ENCODE results near the gene NPC2.

Gene NPC2

DNA sequence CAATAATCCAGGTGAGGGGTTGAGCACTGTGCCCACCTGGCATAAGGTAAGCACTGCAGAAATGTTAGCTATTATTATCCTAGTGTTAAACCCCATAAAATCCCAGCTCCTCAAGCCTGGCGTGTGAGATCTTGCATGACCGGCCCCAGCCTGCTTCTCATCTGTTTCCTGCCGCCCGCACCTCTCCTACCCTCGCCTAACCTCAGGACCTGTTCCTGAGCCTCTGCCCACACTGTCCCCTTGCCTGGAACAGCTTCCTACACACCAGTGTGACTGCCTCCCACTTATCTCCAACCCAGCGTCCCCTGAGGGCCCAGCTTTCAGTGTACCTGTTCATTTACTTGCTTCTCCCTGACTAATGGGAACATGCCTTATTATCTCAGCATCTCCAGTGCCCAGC is 25.1 kb upstream of the NPC2 start:
- DNase-seq, result no peak

DNA sequence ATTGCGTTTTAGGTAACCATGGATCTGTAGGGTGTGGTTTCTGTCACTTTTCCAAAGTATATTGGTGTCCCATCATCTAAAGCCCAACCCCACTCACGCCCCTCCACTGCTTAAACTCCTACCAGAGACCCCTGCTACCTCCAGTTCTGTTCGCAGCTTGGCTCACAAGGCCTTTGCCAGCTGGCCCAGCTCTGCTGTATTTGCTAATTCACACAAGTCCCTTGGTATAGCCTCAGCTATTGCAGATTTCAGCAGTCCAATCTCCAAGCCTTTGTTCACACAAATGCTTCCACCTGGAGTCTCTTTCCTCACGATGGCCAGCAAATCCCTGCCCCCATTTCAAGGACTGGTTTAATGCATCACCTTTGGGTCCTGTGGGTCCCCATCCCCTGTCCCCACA is 24.6 kb upstream of the NPC2 start:
- no peak for DNase-seq

DNA sequence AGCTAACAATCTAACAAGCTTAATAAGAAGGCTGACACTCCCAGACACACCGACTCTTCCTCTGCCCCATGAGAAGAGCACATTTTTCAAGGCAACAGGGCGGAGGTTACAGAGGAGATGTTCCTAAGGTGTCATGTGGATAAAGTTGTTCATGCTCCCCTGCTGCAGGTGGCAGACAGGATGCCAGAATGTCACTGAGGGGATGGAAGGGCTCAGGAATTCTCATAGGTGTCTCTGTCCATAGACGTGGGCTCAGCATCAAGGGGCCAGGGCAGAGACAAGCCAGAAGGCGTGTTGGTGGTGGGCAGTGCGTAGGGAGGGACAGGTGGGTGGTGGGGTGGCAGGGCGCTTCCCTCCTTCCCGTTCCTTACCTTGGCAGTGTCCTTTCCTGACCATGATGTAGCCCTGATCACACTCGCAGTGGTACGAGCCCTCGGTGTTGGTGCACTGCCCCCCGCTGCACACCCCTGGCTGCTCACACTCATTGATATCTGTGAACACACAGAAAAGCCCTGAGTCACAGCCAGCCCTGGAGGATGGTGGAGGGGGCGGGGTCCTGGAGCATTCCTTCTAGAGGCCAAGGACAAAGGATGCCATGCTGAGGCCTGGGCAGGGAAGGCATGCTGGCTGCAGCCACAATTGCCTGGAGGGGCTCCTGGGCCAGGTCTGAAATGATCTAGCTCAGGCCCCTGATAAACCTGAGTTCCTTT is 23.5 kb upstream of the NPC2 start:
- no peak for DNase-seq

DNA sequence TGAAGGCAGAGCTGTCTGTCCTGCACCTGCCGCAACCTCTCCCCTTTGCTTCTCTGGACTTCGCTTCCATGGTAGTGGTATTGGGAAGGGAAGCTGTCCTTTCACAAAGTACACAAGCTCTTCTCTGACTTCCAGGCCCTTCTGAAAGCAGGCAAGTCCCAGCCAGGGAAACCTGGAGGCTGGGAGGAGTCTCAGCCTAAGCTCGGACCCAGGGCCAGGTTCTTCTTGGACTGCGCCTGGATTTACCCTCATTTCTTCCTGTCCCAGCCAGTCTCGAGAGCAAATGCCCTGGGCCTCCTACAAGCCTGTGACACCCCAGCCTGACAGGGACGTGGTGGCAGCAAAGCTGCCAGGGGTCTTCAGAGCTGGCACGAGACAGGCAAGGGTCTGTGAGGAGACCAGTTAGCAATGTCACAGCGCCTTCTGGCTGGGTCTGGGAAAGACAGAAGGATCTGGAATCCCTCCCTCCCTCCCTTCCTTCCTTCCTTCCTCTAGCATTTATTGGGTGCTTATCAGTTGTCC is 22.8 kb upstream of the NPC2 start:
- no peak for DNase-seq

DNA sequence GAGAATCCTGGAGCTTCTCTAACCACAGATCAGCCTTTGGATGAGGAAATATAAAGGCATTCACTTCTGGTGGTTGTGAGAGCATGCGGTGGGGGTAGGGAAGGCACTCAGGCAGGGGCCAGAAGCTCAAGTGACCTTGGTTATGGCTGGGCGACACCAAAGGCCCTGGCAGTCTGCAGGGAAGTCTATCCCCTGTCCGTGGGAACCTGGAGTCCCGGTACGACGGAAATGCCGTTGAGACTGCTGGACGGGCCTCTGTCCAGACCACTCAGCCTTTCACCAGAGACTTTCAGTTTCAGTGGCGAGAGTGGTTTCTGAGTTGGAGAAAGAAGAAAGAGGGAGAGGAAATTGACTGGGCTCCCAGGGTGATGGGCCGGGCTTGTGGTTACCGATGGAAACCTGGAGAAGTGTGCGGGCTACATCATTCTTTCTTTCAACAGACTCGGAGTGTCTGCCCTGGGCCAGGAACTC is 21.4 kb upstream of the NPC2 start:
- no peak for DNase-seq

DNA sequence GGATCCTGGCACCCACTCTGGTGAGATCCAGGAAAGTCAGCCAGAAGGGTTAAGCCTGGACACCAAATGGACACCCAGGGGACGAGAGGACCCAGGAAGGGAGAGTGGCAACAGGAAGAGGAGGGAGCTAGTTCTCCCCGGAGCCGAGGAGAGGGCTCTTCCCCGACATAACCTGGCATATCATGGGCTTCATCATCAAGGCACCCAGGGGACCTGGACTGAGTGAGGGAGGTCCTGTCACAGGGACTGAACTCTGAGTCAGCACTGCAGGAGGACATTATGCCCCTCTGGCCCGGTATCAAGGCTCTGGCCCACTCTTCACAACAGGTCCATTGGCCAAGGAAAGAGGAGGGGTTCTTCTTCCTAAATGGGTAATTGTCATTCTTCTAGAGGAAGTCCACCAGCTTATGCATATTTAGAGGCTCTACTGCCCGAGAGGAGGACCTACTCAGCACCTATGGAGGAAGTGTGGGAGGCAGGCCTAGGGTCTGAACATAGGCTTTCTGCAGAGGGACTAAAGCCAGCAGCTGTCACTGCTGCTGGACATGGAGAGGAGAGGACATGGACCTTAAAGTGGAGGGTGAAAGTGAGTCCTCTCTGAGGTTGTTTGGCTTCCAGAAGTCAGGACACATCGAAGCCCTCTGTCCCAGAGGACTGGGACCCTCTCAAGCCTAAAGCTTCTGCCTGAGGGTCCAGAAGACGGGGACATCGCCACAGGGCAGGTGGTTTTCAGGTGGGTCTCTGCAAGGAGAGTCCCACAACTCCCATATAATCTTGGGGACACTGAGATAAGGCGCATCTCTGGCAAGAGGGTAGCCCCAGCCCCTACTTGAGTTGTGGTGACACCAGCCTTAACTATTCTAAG is 19.1 kb upstream of the NPC2 start:
- no peak for DNase-seq

DNA sequence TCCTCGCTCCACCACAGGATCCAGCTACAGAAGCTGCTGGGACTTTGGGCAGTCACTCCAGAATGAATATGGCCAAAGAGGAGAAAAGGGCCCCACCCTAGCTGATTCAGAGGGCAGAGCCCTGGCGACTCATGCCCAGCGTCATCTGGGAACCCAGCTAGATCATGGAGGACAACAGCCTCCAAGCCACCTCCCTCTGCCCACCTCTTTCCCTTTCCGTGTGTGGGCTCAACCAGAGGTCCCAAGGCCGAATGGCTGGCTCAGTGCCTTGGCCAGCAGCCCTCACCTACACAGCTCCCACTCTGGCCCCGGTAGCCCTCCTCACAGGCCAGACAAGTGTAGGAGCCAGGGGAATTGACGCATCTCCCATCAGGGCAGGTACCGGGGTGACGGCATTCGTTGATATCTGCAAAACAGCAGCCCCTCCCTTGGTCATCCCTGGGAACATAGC is 17.9 kb upstream of the NPC2 start:
- no peak for DNase-seq

DNA sequence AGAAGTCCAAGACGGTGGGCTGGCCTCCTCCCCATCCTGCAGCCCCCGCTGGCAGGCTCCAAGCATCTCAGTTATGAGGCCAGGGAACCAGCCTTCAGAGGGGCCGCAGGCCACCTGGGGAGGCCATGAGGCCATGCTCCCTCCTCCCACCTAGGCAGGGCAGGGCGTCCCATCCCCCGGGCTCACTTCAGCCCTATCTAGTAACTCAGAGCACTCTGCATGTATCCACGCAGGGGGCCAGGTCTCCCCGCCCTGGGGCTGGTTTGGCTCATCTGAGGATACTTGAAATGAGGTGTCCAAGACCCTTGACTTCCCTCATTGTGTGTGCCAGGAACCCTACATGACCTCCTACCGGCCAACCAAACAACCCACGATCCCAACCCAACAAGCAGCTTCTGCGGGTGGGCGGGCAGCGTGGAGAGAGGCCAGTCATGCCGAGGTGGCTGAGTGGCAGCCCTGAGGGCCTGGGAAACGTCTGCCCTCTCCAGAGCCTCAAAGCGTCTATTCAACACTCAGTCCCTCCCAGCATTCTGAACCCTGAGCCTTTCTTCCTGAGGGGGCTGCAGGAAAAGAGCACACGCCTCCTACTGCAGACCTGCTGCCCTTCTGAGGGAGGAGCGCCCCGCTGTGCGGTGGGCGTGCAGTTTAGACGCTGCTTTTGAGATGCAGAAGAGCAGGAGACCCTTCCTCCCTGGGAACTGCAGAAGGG is 17.3 kb upstream of the NPC2 start:
- no peak for DNase-seq

DNA sequence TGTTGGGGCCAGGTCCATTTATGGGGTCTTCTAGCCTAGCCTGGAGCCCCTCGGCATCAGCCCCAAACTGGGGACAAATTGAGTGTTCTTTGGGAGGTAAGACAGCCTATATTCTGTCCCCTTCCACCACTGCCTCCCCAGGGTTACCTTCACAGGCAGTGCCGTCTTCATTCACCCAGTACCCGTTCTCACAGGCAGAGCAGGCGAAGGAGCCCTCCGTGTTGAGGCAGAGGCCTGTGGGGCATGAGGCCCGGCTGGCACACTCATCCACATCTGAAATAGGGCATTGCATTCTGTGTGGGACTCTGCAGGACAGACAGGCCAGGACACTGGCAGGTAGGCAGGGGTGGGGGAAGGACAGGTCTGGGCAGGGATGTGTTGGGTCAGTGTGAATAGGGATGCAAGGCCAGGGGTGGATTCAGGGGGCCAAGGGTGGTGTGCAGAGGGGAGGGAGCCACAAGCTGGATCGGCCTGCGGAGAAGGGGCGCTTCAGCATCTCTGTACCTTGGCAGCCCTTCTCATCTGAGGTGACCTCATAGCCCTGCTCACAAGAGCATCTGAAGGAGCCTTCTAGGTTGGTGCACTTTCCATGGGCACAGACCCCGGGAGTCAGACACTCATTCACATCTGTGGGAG is 16.6 kb upstream of the NPC2 start:
- DNase-seq, result no peak

DNA sequence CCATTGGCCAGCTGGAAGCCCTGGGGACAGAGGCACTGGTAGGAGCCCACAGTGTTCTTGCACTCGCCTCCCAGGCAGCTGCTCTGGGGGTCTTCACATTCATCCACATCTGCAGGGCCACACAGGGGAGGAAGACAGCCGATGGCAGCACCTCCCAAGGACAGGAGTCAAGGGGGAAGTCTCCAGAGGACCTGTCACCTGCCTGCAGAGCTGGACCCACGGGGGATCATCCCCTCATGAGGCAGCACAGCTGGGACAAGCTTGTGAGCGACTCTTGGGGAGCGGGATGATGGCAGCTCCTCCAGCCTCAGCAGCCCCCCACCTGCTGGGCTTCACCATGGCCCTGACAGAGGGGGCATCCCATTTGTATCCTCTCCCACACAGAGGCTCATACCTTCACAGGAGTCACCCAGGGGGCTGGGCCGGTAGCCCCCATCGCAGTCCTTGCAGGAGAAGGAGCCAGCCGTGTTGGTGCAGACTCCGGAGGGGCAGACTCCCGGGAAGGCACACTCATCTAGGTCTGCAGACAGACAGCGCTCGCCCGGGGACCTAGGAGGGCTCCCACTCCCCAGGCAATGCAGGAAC is 15.8 kb upstream of the NPC2 start:
- no peak for DNase-seq

DNA sequence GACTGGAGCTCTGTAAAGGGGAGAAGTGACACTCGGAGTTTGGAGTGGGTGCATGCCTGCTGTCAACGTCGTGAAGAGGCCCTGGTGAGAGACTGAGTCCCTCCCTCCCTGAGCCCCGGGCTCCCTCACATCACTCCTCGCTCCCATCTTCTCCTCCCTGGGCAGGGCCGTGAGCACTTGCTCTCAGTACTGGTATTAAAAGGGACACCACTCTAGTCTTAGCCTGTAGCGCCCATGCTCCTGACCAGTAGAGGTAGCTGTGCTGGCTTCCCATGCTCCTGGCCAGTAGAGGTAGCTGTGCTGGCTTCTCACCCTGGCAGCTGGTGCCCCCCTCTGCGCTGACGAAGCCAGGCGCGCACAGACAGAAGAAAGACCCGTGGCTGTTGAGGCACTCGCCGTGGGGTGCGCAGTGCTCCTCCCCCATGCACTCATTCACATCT is 15.2 kb upstream of the NPC2 start:
- no peak for DNase-seq

DNA sequence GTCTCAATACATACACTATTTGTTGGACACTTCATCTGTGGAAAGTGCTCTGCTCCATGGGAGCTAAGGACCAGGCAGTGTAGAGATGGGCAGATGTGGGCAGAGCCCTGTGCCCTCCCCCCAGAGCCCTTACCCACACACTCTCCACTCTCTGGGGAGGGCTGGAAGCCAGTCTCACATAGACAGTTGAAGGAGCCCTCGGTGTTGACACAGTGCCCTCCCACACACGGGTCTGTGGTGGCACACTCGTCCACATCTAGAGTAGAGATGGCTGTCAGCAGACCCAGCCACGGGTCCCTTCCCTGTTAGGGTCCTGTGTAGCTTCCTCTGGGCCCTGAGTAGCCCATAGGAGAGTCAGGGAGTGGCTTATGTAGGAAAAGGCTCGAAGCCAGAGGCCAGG is 14.7 kb upstream of the NPC2 start:
- DNase-seq, result no peak

DNA sequence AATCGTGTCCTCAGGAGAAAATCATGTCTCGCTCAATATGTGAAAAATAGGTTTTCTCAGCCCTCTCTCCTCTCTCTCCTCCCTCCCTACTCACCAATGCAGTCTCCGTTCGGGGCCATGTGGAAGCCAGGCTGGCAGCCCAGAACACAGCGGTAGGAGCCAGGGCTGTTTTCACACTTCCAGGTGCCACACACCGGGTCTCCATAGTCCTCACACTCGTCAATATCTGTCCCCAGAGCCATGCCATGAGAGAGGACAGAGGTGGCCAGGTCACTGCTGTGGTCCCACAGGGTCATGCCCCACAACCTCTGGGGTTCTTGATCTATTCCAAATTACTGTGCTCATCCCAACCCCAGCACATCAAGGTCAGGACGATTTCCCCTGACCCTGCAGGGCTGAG is 14.0 kb upstream of the NPC2 start:
- DNase-seq, result no peak

DNA sequence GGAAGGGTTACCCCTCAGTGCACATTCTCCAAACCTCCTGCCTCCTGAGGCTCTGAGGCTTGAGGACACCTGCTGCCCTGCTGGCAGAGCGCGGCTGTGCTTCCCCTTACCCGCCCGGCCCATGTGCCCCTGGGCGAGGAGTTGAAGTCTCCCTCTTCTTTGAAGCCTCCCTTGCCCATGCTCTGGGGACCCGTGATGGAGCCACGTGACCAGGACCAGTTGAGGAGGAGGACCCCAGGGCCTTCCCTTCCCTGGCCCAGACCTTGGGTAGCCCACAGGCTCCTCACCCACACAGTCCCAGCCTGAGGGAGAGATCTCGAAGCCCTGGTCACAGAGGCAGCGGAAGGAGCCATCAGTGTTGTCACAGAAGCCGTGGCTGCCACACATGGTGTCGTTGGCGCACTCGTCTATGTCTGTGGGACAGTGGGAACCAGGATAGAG is 13.3 kb upstream of the NPC2 start:
- DNase-seq, result no peak

DNA sequence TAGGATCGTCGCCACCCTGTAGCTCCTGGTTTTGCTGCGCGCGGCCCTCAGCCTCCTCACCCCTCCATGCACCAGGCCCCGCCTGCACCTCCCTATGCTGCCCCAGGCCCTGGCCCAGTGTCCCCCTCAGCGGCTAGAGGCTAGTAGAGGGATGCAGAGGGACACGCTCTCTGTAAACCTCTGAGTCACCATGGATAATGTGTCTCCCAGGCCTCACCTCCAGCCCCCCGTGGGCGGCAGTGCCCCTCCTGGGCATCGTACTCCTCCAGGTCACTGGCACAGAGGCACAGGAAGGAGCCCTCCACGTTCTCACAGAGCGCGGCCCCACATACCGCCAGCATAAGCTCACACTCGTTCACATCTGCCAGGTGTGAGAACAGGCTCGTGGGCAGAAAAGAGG is 12.7 kb upstream of the NPC2 start:
- DNase-seq, result no peak

DNA sequence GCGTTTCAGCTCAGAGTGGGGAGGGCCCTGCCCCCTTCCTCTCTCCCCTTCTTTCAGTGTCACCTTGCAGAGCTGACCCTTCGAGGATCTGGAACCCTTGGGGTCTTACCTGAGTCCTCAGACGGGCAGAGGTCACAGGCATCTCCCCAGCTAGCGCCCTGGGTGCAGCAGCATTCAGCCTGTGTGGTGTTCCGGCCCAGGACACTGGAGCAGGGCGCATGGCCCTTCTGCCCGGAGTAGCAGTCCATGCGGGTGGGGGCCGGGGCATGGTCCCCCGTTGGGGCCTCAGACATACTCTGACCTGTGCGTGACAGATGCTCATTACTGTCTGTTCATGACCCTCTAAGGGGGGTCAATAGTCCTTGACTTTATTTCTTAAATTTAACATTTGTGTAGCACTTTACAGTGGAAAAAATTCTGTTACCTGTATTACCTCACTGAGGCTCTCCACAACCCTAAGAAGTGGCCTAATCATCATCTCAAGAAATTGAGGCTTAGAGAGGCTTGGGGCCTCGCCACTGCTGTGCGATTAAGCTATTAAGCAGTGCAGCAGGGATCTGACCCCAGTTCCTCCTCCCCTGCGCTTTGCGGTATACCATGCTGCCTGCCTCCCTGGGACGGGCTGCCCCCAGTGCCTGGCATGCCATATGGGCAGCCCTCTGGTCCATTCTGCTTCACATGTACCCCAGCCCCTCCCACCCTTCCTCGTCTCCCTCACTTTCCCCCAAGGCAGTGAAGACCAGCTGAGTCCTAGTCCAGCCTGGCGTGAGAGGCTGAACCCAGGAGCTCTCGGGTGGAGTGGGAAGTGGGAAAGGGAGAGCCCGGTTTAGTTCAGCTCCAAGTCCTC is 12.0 kb upstream of the NPC2 start:
- DNase-seq, result no peak

DNA sequence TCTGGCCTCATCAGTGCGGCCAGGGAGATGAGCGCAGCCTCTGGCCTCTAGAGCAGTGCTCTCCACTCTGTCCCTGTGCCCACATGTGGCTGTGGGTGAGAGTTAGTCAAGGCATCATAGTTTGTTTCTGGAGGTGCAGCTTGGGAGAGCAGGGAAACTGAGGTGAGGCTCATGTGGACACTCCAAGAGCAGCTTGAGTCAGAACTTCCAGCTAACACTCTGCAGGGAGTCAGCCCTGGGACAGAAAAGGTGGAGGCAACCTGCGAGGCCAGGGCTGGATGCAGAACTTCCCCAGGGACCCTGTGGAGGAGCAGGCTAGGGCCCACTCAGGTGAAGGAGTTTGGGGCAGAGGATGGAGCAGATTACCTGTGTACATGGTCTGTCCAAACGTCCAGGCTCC is 11.3 kb upstream of the NPC2 start:
- DNase-seq, result no peak

DNA sequence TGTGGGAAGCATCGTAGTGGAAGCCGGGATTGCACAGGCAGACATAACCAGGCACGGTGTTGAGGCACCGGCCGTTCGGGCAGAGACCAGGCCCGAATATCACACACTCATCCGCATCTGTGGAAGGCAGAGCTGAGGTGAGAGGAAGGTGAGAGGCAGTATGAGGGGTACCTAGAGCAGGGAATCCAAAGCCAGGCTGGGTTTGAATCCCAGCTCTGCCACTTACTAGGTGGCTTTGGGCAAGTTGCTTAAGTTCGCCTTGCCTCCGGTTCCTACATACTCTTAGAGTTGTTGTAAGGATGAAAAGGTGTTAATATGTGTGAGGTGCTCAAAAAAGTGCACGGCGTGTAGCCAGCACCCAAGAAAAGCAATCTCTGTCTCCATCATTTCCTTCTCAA is 10.8 kb upstream of the NPC2 start:
- no peak for DNase-seq

DNA sequence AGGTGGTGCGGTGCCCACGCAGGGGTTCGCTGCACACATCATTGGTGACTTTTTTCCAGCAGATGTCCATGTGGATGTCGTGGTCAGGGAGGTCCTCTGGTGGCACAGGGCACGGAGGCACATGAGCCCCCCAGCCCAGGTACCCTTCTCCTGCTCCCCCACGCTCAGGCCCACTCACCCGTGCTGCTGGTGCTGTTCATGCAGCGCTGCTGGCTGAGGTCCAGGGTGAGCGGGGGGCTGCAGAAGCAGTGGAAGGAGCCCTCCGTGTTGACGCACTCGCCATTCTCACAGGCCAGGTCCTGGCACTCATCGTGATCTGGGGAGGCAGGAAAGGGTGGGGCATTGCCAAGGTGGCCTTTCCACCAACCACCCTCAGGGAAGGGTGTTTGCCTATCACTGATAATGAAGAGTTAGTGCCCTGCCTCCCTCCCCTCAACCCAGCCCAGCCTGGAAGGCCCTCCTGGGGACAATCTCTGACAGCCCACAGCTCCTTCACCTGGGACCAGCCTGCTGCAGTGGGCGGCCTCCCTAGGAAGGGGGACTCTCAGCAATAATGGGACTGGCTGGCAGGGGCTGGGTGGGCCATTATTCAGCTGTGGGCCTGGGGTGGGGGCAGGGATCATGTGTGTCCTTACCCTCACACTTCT is 10.3 kb upstream of the NPC2 start:
- DNase-seq, result no peak

DNA sequence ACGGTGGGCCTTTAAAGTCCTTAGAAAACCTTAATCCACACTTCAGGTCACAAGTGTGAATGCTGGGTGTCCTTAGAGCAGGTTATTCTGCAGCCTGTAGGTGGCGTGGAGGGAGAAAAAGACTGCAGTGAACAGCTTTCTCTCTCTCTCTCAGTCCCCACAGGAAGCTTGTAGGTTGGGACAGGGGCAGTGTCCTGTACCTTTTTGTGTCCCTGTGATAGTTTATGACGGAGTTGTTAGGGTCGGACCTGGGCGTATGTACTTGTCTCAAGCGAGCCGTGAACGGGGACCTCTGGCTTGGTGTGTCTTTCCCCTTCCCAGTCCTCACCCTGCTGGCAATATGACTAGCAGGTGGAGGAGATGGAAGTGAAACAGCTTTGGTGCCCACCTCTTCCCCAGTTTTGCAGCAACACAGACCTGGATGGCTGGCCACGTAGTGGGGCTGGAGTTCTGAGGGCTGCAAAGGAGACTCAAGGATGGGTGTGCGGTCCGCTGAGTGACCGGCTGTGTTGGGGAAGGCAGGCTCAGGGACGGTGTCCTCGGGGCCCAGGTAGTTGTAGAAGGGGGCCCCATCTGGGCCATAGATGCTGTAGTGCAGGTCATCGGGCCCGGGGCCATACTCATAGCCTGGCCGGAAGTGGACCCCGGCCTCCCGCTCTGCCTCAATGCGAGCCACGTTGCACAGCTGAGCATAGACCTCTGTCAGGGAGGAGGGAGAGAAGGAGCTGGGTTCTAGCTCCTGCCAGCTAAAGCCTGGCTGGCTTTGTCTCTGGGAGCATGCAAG is 9.3 kb upstream of the NPC2 start:
- DNase-seq, result no peak

Data from T1000 (cell line).